Tibial nerve (tissue), 3 donors: ENCODE data around the gene KPTN.

Source experiments
- POLR2A ChIP-seq, 2 donors: fragments of 450-650 bp; IDR thresholded peaks; one replicate each; pipeline ENCODE4 v1.6.1; 2017; ENCODE audit warnings: antibody characterized with exemption in 2 of 2, mild to moderate bottlenecking in 2 of 2, moderate library complexity in 2 of 2
- TF ChIP-seq, protein P1 (sequence below), 5 experiments: fragments of 200-600 bp in 3 of 5; fragments of 450-650 bp in 2 of 5; sonication (generic) in 3 of 5; IDR thresholded peaks; one replicate each; pipeline ENCODE4 v1.5.1; 2016 to 2019; ENCODE audit warnings: antibody characterized with exemption in 5 of 5, mild to moderate bottlenecking in 3 of 5, moderate library complexity in 2 of 5

DNA sequence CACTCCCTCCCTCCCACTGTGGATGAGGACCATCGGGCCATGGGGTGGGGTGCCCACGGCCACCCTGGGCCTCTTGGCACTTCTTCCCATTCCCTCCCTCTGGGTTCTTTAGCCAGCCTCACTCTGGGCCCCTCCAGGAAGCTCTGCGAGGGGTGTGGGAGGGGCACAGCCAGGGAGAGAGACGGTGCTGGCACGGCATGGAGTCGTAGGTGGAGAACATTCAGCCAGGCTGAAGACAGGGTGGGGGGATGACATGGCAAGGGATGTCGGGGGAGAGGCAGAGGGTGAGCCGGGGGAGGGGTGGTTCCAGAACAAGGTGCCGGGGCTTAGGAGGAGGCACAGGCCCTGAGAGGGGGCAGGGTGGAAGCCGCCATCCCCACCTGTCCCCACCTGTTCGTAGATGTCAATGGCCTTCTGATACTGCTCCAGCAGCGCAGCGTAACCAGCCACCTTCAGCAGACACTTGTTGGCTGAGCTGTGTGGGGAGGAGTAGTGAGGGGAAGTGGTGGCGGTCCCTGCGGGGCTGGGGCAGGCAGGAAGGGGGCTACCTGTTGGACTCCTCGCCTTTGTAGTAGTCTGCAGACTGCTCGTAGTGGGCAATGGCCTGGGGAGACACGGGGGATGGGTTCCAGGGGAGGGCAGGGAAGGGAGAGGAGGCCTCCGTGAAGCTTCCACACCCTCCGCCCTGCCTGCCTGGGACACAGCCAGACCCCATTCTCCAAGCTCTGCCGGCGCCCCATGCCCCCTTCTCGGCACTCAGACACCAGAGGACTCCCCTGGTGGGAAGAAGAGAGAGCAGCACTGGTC is 8.8 kb upstream of the KPTN start:
- TF ChIP-seq POLR2A (IDR thresholded peaks at IDR 0.05) = no peak
- TF ChIP-seq, protein P1, sequence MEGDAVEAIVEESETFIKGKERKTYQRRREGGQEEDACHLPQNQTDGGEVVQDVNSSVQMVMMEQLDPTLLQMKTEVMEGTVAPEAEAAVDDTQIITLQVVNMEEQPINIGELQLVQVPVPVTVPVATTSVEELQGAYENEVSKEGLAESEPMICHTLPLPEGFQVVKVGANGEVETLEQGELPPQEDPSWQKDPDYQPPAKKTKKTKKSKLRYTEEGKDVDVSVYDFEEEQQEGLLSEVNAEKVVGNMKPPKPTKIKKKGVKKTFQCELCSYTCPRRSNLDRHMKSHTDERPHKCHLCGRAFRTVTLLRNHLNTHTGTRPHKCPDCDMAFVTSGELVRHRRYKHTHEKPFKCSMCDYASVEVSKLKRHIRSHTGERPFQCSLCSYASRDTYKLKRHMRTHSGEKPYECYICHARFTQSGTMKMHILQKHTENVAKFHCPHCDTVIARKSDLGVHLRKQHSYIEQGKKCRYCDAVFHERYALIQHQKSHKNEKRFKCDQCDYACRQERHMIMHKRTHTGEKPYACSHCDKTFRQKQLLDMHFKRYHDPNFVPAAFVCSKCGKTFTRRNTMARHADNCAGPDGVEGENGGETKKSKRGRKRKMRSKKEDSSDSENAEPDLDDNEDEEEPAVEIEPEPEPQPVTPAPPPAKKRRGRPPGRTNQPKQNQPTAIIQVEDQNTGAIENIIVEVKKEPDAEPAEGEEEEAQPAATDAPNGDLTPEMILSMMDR (IDR thresholded peaks at IDR 0.05) = no peak
